ENCODE results near the gene YIPF1. TPM values are rescaled to one million over a fixed set of nuclear protein-coding genes. Genes with fewer than 3 reads are reported as not detected.

YIPF1 gene
- total and polyA plus RNA-seq, 4 donors, result 15.8 to 23.4 (median 18.3) TPM

- no peak overlapping the region for H3K4me3 ChIP-seq (ENCODE audit: low read length in 2 of 2)
- DNase-seq (no peak), ATAC-seq (ENCODE audit: low FRiP score) (no peak)
- H3K27ac ChIP-seq (ENCODE audit: low read depth in 1 of 2, low read length in 2 of 2), result no peak overlapping the region
- no peaks in the 10 kb centered on the region for H3K4me1 ChIP-seq (ENCODE audit: control insufficient read depth in 1 of 2, insufficient read depth in 2 of 2, low read length in 2 of 2)
- H3K36me3 ChIP-seq (ENCODE audit: control insufficient read depth in 1 of 2, insufficient read depth in 2 of 2, low read length in 1 of 2), result peaks cover 0 to 2% of the 10 kb centered on the region in 2 donors
- intact Hi-C loops (cut with DNase I), result no loop called here
- 75 to 85% methylated on average over 5 of the region's 5 CpGs for WGBS, 2 donors
- H3K9me3 ChIP-seq (ENCODE audit: control insufficient read depth, low read length), result no peaks in the 10 kb centered on the region
- no peaks in the 10 kb centered on the region for H3K27me3 ChIP-seq (ENCODE audit: control insufficient read depth in 1 of 2, insufficient read depth in 2 of 2, low read length in 1 of 2)
Observed at GRCh38 chr1:53807916-53808315, 81.7 kb downstream of the YIPF1 start.

- Histone ChIP-seq H3K9me3 (ENCODE audit: control insufficient read depth, low read length) (no peaks in the 10 kb centered on the region), H3K36me3 (ENCODE audit: control insufficient read depth in 1 of 2, insufficient read depth in 2 of 2, low read length in 1 of 2) (peaks cover 0 to 2% of the 10 kb centered on the region in 2 donors), H3K27me3 (ENCODE audit: control insufficient read depth in 1 of 2, insufficient read depth in 2 of 2, low read length in 1 of 2) (no peaks in the 10 kb centered on the region), H3K4me3 (ENCODE audit: low read length in 2 of 2) (no peak overlapping the region), H3K27ac (ENCODE audit: low read depth in 1 of 2, low read length in 2 of 2) (no peak overlapping the region), H3K4me1 (ENCODE audit: control insufficient read depth in 1 of 2, insufficient read depth in 2 of 2, low read length in 2 of 2) (no peaks in the 10 kb centered on the region)
- intact Hi-C loops (cut with DNase I), result no loop called here
- ATAC-seq (ENCODE audit: low FRiP score), result no peak
- WGBS, 2 donors, result 92 to 95% methylated on average over 3 of the region's 3 CpGs
- no peak for DNase-seq
Observed at GRCh38 chr1:53804791-53805505, 84.6 kb downstream of the YIPF1 start.

- no peak overlapping the region for H3K4me3 ChIP-seq (ENCODE audit: low read length in 2 of 2)
- intact Hi-C loops (cut with DNase I), result no loop called here
- H3K27me3 ChIP-seq (ENCODE audit: control insufficient read depth in 1 of 2, insufficient read depth in 2 of 2, low read length in 1 of 2), result no peaks in the 10 kb centered on the region
- peaks cover 0 to 2% of the 10 kb centered on the region in 2 donors for H3K36me3 ChIP-seq (ENCODE audit: control insufficient read depth in 1 of 2, insufficient read depth in 2 of 2, low read length in 1 of 2)
- DNase-seq (no peak), ATAC-seq (ENCODE audit: low FRiP score) (no peak)
- H3K4me1 ChIP-seq (ENCODE audit: control insufficient read depth in 1 of 2, insufficient read depth in 2 of 2, low read length in 2 of 2), result no peaks in the 10 kb centered on the region
- no peak overlapping the region for H3K27ac ChIP-seq (ENCODE audit: low read depth in 1 of 2, low read length in 2 of 2)
- no peaks in the 10 kb centered on the region for H3K9me3 ChIP-seq (ENCODE audit: control insufficient read depth, low read length)
- 94 to 97% methylated on average over 7 of the region's 7 CpGs for WGBS, 2 donors
Observed at GRCh38 chr1:53804181-53804580, 85.4 kb downstream of the YIPF1 start.

Other genes with a start within 250 kb of the YIPF1 start
- under 1 TPM; 0.19 to 0.81 TPM for gene GLIS1, start 150.6 kb downstream of the YIPF1 start, total RNA-seq
- gene GLIS1, start 150.6 kb downstream of the YIPF1 start, polyA plus RNA-seq, result 1 to 10 TPM in 1 of 2 donors, under 1 TPM in 1; 0.50 to 1.8 TPM
- gene NDC1, start 51.5 kb downstream of the YIPF1 start, total RNA-seq, result 1 to 10 TPM; 6.8 to 6.9 TPM
- 1 to 10 TPM; 2.6 to 3.3 TPM for gene NDC1, start 51.5 kb downstream of the YIPF1 start, polyA plus RNA-seq
- gene DIO1, start 4.4 kb upstream of the YIPF1 start, total RNA-seq, result not detected
- not detected for gene DIO1, start 4.4 kb upstream of the YIPF1 start, polyA plus RNA-seq
- gene IFT25, start 55.9 kb upstream of the YIPF1 start, total RNA-seq, result 10 to 100 TPM; 24.0 to 39.5 TPM
- 10 to 100 TPM; 14.8 to 30.3 TPM for gene IFT25, start 55.9 kb upstream of the YIPF1 start, polyA plus RNA-seq
- gene LRRC42, start 56.6 kb upstream of the YIPF1 start, total RNA-seq, result 10 to 100 TPM; 18.7 to 26.2 TPM
- 10 to 100 TPM; 11.4 to 14.8 TPM for gene LRRC42, start 56.6 kb upstream of the YIPF1 start, polyA plus RNA-seq
- gene LDLRAD1, start 128.4 kb upstream of the YIPF1 start, total RNA-seq, result not detected
- gene LDLRAD1, start 128.4 kb upstream of the YIPF1 start, polyA plus RNA-seq, result not detected
- gene TMEM59, start 163.4 kb upstream of the YIPF1 start, total RNA-seq, result 100 to 1,000 TPM; 294 to 356 TPM
- 100 to 1,000 TPM; 266 to 317 TPM for gene TMEM59, start 163.4 kb upstream of the YIPF1 start, polyA plus RNA-seq
- 1 to 10 TPM; 3.5 to 7.0 TPM for gene TCEANC2, start 163.8 kb upstream of the YIPF1 start, total RNA-seq
- gene TCEANC2, start 163.8 kb upstream of the YIPF1 start, polyA plus RNA-seq, result 1 to 10 TPM; 2.6 TPM